Measurements from ENCODE around the gene CD163.
"Not testable (repeated sequence)": the region's sequence is repeated elsewhere in the genome, so short reads cannot be mapped to it uniquely, and the experiment has no call there.

CD163 gene

DNA sequence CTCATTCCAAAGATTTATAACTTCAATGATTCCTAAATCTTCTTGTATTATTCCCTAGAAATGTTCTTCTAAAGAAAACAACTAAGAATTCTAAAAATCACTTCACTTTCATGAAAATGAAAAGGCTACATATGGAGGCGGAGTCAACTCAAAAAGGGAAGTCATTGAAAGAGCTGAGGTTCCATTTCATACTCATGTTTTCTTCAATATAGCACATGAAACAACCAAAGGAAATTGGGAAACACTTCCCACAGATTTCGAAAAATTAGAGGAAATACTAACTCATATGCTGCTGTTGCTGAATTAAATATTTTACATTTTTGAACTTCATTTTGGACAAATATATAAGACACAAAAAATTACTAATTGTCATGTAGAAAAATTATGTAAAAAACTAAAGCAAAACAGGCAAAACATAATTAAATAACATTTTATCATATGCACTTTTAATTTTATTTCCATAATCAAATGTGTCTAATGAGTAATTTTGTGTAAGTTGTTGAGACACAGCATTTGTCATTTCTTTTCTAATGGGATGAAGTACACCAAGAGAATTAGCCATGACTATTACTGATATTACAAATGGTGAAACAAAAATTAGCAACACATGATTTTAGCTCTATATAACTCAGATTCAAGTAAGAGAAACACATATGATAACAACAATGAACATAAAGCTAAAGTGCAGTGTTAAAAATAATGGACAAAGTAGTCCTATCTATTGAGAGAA, at the start of gene CD163:
TSS of gene CD163 (minus strand) at position 92 of the 730 bp plus-strand sequence. CDS start at position 5, 87 bp downstream.
- no peak for DNase-seq (ENCODE audit: low read depth in 3 of 3, low spot score in 1 of 3)

DNA sequence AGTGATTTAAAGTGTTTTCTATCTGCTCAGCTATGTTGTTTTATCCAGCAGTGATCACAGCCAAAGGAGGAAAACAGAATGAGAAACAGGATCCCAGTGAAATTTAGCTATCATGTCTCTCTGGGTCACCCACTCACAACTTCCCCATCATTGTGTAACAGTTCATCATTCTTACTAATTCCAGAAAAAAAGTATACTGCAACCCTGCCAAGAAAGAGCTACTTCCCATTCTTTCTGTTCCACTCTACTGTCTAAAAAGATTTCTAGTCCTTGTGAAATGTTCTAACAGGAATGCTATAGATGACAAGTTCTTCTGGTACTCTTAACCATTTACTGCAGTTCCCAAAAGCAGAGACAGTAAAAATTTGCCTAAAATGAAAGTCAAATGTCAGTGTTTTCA, 39.2 kb upstream of the CD163 start:
- no peak for DNase-seq (ENCODE audit: low read depth in 3 of 3, low spot score in 1 of 3)

DNA sequence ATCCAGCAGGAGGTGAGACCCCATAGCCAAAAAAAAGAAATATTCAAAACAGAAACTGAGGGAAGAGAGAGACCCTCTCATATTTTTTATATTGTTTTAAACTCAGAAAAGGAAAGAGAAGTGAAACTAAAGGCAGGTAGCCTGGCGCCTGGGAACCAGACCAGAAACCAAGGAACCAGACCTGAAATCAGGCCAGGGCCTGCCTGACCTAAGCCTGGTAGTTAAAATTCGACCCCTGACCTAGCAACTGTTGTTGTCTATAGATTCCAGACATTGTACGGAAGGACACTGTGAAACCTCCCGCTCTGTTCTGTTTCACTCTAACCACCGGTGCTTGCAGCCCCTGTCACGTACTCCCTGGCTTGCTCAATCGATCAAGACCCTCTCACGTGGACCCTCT, 38.5 kb upstream of the CD163 start:
- no peak for DNase-seq (ENCODE audit: low read depth in 3 of 3, low spot score in 1 of 3)

DNA sequence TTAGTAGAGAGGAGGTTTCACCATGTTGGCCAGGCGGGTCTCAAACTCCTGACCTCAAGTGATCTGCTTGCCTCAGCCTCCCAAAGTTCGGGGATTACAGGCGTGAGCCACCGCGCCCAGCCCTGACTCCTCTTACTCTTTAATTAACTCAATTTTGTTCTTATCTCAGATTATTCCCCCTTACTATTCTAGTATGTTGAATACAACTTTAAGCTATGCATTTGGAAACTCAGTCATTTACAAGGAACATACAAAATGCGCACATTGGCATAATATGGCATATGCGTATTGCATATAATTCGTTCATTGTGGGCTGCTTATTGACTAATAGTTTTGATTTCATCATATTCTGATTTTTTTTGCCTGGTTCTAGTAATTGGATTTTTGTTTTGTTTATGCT, 10.8 kb upstream of the CD163 start:
- DNase-seq (ENCODE audit: low read depth in 3 of 3, low spot score in 1 of 3) = no peak

DNA sequence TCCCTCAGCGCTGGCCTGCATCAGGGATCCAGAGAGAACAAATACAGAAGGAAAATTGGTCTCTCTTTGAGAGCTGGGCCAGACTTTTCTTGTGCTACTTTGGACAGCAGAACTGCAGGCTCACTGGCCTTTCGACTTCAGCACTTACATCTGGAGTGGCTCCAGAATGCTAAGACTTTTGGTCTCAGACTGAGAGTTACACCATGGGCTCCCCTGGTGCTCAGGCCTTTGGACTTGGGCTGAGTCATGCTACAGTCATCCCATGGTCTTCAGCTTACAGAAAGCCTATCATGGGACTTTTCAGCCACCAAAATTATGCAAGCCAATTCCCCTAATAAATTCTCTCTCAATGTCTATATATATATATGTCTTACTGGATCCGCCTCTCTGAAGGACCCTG, 9.0 kb upstream of the CD163 start:
- no peak for DNase-seq (ENCODE audit: low read depth in 3 of 3, low spot score in 1 of 3)

DNA sequence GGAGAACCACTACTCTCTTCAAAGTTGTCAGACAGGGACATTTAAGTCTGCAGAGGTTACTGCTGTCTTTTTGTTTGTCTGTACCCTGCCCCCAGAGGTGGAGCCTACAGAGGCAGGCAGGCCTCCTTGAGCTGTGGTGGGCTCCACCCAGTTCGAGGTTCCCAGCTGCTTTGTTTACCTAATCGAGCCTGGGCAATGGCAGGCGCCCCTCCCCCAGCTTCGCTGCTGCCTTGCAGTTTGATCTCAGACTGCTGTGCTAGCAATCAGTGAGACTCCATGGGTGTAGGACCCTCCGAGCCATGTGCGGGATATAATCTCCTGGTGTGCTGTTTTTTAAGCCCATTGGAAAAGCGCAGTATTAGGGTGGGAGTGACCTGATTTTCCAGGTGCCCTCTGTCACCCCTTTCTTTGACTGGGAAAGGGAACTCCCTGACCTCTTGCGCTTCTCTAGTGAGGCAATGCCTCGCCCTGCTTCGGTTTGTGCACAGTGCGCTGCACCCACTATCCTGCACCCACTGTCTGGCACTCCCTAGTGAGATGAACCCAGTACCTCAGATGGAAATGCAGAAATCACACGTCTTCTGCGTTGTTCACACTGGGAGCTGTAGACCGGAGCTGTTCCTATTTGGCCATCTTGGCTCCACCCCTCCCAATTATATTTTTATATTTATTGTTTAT, 6.4 kb upstream of the CD163 start:
- DNase-seq (ENCODE audit: low read depth in 3 of 3, low spot score in 1 of 3) = not testable (repeated sequence)

DNA sequence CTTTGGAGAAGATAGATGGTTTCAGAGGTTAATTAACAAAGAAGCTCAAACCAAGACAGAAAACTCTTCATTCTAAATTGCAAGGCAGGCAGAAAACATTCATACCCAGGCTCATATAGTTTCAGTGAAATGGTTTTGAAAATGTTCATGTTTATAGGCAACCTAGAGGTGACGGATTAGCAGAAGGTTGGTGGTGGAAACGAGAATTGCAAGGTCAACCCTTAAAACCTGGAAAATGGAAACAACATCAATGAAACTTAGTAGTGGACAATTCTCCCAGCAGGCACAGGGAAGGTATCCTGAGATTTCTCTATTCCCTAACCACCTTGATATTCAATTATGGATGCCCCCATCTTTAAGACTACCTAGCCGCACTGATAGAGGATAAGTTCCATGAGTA, 965 bp downstream of the CD163 start:
- no peak for DNase-seq (ENCODE audit: low read depth in 3 of 3, low spot score in 1 of 3)

DNA sequence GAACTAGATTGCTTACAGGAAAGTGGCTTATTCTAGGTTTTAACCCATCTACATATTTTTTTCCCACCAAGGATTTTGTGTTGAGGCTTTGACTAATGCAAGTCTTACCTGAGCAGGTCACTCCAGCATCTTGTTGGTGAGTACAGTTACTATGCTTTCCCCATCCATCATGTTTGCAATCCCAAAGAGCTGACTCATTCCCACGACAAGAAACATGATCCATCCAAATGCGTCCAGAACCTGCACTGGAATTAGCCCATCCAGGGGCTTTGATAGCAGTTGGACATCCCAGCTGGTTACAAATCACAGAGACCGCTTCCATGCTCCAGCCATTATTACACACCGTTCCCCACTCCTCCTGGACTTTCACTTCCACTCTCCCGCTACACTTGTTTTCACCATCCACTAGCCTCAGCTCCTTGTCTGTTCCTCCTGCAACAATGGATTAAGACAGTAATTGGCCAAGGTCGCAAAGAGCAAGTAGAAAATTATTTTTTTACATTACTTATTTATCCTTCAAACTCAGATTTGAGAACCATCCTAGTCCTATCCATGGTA, 2.5 kb downstream of the CD163 start:
- no peak for DNase-seq (ENCODE audit: low read depth in 3 of 3, low spot score in 1 of 3)

DNA sequence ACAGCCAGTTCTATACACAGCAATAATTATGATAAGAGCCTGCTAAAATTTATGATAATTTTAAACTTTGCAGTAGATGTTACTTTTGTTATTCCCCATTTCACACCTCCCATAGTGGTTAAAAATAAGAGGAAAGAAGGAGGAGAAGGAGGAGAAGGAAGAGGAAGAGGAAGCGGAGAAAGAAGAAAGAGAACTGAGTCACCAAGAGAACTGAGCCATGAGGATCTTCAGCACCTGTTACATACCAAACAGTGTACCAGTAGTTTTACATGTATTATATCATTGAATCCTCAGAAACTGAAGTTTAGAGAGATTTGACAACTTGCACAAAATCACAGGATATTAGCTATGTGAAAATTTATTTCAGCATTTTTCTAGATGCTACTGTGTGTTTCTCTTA, 3.9 kb downstream of the CD163 start:
- no peak for DNase-seq (ENCODE audit: low read depth in 3 of 3, low spot score in 1 of 3)

DNA sequence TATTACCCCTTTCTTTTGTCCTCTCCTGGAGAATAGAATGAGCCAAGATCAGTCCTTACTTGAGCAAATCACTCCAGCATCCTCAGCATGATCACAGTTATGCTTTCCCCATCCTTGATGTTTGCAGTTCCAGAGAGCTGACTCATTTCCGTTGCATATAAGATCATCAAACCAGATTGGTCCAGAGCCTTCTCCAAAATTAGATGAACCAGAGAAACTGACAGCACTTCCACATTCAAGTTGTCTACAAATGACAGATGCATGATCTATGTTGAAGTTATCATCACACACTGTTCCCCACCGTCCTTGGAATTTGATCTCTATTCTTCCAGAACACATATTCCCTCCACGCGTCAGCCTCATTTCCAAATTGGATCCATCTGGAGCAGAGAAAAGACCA, 4.8 kb downstream of the CD163 start:
- no peak for DNase-seq (ENCODE audit: low read depth in 3 of 3, low spot score in 1 of 3)

DNA sequence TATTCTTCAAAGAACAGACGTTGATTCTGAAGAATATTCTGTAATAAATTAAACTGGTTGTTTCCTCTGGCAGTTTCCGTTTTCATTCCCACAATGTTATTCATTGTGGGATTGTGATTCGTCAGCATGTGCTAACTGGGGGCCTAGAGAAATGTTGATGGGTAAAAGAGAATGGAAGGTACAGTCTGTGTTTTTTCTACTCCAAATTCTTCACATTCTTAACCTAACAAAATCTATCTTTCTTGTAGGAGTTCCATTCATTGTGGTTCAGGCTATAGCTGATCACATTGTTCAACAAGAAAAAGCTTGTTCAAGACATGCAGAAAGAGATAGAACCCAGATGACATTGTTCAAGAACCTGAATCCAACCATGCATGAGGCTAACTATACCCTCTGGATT, 5.9 kb downstream of the CD163 start:
- no peak for DNase-seq (ENCODE audit: low read depth in 3 of 3, low spot score in 1 of 3)

DNA sequence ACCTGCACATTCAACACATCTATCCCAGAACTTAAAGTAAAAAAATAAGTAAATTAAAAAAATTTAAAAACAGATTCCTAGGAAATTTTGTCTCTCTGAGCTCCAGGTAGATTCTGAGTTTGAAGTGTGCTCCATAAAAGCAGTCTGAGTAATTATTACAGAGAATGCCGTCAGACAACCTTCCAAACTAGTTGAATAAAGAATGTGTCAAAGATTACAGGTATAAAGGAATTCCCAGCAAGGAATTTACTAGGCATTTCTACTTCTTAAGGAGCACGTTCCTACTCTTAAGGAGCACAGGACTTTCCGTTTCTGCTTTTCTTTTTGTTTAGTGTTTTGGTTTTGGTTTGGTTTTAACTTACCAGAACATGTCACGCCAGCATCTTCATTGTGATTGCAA, 7.1 kb downstream of the CD163 start:
- no peak for DNase-seq (ENCODE audit: low read depth in 3 of 3, low spot score in 1 of 3)

DNA sequence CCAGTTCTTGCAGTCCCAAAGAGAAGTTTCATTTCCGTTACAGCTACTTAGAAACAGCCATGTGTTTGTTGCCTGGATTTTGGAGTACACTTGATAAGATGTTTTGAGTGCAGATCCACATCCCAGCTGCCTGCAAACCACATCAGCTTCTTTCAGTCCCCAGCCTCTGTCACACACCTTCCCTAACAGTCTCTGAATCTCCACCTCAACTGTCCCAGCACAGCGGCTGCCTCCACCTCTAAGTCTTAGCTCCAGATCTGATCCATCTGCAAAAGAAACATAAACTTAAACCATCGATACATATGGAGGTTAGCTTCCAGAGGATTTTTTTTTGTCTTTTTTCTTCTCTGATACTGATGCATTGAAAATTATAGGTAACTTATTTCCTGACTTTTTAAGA, 8.4 kb downstream of the CD163 start:
- DNase-seq (ENCODE audit: low read depth in 3 of 3, low spot score in 1 of 3) = no peak

DNA sequence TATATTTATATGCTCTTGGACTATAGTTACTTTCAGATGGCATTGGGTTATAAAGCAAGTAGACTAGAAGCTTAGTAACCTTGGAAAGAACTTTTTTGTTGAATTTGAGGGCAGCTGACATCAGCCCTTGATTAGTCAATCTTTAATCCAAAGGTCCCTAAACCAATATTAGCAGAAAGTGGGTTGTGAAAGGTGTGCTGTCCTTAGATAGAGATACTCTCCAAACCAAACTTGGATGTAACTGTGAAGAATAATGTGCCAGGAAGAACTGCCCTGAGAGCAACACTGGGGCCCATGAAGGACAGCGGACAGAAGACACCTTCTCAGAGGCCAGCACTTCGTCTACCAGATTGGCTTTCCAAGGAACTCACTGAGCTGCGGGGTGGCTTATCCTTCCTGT, 10.6 kb downstream of the CD163 start:
- DNase-seq (ENCODE audit: low read depth in 3 of 3, low spot score in 1 of 3) = no peak

DNA sequence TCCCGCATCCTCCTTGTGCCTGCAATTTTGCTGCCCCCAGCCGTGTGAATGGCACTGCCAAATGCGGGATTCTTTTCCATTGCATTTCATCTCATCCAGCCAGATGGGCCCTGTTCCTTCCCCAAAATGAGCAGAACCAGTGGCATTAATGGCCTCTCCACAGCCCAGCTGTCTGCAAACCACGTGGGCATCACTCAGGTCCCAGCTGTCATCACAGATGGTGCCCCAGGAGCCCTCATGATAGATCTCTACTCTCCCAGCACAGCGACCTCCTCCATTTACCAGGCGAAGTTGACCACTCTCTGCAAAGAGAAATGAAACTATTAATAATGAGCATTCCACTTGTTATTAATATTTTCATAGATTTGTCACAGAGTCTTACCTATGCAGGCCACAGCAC, 17.1 kb downstream of the CD163 start:
- DNase-seq (ENCODE audit: low read depth in 3 of 3, low spot score in 1 of 3) = no peak

DNA sequence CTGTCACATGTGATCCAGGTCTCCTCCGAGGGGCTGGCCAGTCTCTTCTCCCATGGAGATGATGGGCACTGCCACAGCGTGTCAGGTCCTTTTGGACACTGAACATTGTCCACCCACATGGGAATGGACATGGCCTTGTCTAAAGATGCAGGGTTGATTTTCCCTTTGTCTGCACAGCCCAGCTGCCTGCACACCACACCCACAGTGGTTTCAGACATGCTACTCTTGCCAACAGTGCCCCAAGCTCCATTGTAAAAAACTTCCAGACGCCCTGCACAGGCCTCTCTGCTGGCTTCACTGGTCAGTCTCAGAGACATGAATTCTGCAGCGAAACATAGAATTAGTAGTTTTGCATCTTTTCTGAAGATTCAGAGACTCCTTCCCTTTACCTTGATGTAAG, 18.5 kb downstream of the CD163 start:
- DNase-seq (ENCODE audit: low read depth in 3 of 3, low spot score in 1 of 3) = no peak

DNA sequence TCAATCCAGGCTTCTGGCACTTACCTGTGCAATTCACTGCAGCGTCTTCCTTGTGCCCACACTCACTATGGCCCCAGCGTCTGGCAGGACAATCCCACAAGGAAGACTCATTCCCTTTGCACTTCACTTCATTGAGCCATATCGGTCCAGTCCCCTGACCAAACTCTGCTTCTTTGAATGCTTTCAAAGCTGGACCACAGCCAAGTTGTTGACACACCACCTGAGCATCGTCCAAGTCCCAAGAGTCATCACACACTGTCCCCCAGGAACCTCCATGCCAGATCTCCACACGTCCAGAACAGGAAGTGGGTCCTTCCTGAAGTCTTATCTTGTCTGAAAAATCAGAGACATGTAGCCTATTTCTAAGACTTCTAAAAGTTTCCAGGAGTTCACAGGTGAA, 20.2 kb downstream of the CD163 start:
- DNase-seq (ENCODE audit: low read depth in 3 of 3, low spot score in 1 of 3) = no peak

DNA sequence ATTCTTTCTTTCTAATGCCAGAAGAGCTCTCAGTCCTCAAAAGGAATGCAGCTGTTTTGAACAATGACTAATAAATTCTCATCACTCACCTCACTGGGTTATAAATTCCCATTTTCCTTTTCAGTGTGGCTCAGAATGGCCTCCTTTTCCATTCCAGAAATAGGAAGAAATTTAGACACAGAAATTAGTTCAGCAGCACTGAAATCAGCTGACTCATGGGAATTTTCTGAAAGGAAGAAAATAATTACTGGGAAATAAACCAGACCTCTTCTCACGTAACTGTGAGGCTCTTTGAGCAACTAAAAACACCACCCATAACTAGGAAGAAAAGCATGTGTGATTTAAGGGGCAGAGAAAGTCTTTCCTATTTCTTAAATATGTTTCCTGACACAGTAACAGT, 23.8 kb downstream of the CD163 start:
- DNase-seq (ENCODE audit: low read depth in 3 of 3, low spot score in 1 of 3) = no peak

DNA sequence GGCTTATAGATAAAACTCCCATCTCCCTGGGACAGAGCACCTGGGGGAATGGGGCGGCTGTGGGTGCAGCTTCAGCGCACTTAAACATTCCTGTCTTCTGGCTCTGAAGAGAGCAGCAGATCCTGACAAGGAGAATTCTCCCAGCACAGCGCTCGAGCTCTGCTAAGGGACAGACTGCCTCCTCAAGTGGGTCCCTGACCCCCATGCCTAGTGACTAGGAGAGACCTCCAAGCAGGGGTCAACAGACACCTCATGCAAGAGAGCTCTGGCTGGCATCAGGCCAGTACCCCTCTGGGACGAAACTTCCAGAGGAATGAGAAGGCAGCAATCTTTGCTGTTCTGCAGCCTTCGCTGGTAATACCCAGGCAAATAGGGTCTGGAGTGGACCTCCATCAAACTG, 31.5 kb downstream of the CD163 start:
- DNase-seq (ENCODE audit: low read depth in 3 of 3, low spot score in 1 of 3) = no peak

DNA sequence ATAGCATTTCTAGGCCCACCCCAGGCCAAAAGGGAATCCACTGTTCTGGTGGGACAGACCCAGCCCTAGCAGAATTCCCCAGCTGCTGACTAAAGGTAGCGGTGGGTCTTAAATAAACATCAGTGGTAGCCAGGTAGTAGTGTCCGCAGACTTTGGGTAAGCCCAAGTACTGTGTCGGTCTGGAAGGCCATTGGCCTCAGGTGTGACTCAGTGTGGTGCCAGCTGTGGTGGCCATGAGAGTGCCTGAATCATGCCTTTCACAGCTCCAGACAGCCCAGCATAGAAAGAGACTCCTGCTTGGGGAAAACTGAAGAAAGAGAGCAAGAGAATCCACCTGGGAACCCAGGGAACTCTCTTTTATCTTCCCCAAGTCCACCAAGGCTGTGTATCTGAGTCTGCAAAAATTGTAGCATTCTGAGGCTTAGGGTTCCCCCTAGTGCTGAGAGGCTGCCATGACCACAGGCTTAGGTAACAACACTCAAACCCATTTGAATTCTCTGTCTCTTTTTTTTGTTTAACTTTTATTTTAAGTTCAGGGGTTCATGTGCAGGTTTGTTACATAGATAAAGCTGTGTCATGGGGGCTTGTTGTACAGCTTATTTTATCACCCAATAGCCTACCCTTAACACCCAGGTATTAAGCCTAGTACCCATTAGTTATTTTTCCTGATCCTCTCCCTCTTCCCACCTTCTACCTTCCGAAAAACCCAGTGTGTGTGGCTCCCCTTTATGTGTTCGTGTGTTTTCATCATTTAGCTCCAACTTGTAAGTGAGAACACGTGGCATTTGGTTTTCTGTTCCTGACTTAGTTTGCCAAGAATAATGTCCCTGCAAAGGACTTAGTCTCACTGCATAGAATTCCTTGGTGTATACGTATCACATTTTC, 43.0 kb downstream of the CD163 start:
- DNase-seq (ENCODE audit: low read depth in 3 of 3, low spot score in 1 of 3) = peak in 2 of 3 donors; percentile 18 to 22

DNA sequence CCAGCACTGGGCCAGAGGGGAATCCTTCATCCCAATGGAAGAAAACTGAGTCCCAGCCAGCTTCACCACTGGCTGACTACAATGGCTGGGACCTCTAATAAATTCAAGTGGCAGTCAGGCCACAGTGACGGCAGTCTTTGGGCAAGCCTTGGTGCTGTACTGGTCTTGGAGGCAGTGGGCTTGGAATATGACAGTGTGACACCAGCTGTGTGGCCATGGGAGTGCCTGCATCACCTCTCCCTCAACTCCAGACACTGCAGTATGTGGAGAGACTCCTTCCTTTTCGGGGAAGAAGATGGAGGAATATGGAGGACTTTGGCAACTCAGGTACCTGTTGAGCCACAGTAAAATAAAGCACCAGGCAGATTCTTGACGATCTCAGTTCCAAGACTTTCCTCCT, 43.6 kb downstream of the CD163 start:
- DNase-seq (ENCODE audit: low read depth in 3 of 3, low spot score in 1 of 3) = no peak

DNA sequence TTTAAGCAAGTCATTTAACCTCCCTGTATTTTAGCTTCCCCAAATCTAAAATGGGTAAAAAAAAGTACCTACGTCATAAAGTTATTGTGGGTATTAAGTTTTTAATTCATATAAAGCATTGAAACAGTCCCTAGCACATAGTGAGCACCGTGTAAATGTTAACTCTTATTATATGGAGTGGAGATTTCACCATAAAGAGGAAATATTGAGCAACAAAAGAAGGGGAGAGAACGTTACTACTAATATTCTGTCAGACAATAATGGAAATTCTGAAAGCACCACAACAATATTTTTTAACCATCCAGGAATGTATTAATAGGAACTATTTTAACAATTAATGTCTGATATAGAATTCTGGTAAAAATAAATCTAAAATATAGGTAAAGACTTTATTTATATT, 51.8 kb downstream of the CD163 start:
- DNase-seq (ENCODE audit: low read depth in 3 of 3, low spot score in 1 of 3) = no peak
